ENCODE results near the gene ASB4. TPM values are rescaled to one million over a fixed set of nuclear protein-coding genes. Genes with fewer than 3 reads are reported as not detected.
A peak's percentile ranks its signal among the peaks of the same experiment; 100 is the strongest.

Gene ASB4
- total RNA-seq, 2 donors from 2014 or later, result not detected

DNA sequence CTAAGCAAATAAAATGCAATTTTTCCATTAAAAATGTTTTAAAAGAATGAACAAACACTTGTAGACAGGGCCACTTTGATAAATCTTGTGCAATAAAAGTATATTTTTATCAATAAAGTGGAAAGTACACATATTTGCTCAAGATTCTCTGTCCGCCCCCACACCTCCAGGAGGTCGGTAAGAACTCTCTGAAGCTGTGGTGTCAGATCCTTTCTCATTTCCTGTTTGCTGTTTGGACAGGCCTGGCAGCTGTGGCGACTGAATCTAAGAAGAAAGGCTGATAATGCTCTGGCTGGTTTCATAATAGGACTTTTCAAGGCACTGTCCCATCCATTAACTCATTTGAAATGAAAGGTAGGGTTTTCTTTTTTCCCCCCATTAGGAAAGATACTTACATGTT, 15.3 kb upstream of the ASB4 start:
- Mint-ChIP-seq H3K9me3 (no peaks in the 10 kb centered on the region), H3K27me3 (no peaks in the 10 kb centered on the region), H3K27ac (peak overlapping the region in 1 of 2 donors; percentile 55), H3K36me3 (no peaks in the 10 kb centered on the region), H3K4me3 (no peak overlapping the region), H3K4me1 (ENCODE audit: low read depth in 2 of 2) (peaks cover 6 to 12% of the 10 kb centered on the region in 2 donors)
- DNase-seq (ENCODE audit: low spot score) (no peak), ATAC-seq (peak; percentile 66 to 67)

DNA sequence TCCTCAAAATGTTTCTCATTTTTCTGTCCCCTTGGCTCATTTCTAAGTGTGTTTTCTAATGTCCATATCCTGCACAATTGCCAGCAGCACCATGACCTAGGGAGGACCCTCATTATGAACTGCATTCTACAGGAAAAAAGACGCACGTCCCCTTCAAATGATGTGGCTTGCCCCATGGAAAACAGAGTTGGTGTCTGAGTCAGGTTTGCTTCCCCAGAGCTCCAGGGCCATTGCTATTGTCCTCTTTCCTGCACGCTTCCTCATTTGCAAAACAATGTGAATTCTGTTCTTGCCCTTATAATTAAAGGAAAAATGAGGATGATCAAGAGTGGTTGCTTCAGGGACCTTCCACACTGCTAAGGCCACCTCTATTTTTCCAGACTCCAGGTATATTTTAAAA, 14.7 kb upstream of the ASB4 start:
- ATAC-seq (no peak), DNase-seq (ENCODE audit: low spot score) (no peak)
- peak overlapping the region in 1 of 2 donors; percentile 55 for H3K27ac Mint-ChIP-seq
- H3K9me3 Mint-ChIP-seq, result no peaks in the 10 kb centered on the region
- no peaks in the 10 kb centered on the region for H3K27me3 Mint-ChIP-seq
- no peak overlapping the region for H3K4me3 Mint-ChIP-seq
- peaks cover 6 to 12% of the 10 kb centered on the region in 2 donors for H3K4me1 Mint-ChIP-seq (ENCODE audit: low read depth in 2 of 2)
- no peaks in the 10 kb centered on the region for H3K36me3 Mint-ChIP-seq

DNA sequence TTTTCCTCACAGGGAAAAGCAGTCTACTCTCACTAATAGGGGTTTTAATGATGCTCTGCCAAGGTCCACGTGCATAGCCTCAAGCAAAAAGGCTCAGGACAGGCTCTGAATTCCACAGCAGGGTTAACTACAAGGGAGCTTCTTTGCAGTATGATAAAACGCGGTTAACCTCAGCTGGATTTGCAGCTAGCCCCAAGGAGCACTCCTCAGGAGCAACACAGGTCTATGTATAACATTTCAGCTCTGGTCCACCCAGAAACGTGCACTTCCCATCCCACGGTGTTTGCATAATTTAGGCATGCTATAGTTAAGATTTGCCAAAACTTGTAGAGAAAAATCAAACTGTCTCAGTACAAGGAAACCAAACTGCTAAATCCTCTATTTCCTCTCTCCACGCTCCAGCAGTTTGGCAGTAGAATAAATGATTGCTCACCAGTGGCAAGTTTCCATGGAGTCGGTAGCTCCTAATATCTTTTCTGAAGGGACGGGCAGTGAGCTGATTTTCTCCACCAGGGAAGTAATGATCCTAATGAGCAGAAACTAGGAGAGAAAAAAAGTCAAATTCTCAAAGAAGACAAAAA, 13.1 kb upstream of the ASB4 start:
- no peak overlapping the region for H3K27ac Mint-ChIP-seq
- H3K27me3 Mint-ChIP-seq, result no peaks in the 10 kb centered on the region
- peaks cover 15 to 23% of the 10 kb centered on the region in 2 donors for H3K4me1 Mint-ChIP-seq (ENCODE audit: low read depth in 2 of 2)
- H3K4me3 Mint-ChIP-seq, result no peak overlapping the region
- no peaks in the 10 kb centered on the region for H3K36me3 Mint-ChIP-seq
- no peak for ATAC-seq
- no peaks in the 10 kb centered on the region for H3K9me3 Mint-ChIP-seq
- no peak for DNase-seq (ENCODE audit: low spot score)

DNA sequence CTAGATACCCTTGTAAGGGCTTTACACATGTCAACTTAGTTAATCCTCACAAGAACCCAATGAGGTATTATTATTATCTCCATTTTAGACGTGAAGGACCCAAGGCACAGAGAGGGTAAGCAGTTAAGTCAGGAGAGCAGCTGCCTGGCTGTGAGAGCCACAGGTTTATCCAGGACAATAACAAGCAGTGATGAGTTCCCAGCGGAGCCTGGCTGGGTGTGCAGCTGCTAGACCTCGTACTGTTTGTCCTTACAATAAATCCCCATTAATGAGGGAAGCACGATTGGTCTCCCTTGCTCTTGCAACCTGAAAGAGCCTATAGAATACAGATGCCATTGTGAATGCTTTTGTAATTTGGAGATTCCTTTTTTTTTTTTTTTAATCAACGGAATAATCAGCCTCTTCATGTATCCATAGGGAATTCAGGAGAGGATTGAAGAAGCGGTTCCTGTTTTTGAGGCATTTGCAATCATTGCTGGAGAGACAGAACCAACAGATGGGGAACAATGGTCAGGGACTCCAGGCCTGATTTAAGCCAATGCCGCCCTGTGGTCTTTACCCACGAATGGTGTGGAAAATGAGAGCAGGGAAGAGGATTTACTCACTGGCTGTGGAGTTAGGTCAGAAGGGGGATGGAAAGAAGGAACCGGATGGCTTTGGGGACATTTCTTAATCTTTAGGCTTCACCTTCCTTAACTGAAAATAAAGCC, 12.3 kb upstream of the ASB4 start:
- H3K36me3 Mint-ChIP-seq, result no peaks in the 10 kb centered on the region
- DNase-seq (ENCODE audit: low spot score) (no peak), ATAC-seq (no peak)
- H3K27me3 Mint-ChIP-seq, result no peaks in the 10 kb centered on the region
- H3K4me1 Mint-ChIP-seq (ENCODE audit: low read depth in 2 of 2), result peaks cover 15 to 23% of the 10 kb centered on the region in 2 donors
- H3K9me3 Mint-ChIP-seq, result no peaks in the 10 kb centered on the region
- H3K4me3 Mint-ChIP-seq, result no peak overlapping the region
- no peak overlapping the region for H3K27ac Mint-ChIP-seq

DNA sequence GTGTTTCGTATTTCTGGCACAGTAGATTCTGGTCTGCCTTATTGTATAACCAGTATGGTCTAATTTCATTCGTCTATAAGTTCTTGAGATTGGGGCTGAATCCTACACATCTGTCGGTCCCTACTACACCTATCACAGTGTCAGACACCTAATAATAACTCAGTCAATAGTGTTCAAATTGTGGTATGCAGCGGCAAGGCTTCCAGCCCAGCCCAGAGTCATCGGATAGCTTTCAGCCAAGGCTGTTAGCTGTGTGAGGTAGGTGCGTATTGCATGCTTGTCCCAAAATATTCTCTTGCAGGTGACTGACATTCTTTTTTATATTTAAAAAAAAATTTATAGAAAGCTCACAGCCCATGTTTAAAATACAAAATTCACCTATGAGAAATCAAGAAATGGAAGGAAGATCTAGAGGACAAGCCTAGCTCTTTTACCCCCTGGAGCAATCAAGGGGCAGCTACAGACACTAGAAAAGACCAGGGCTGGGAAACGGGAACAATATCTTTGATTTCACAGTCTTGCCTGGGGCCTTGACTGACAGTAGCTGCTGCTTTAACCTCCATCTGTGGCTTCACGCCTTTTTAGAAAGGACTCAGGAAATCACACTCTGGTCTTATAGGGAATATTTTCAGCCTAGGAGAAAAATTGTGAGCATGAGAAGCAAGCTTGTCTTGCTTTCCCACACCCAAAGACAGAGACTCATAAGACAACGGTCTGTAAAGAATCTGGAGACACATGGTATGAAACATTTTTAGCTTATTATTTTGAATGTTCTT, 9.5 kb upstream of the ASB4 start:
- no peak for ATAC-seq
- peak overlapping the region; percentile 30 for H3K4me3 Mint-ChIP-seq
- H3K4me1 Mint-ChIP-seq (ENCODE audit: low read depth in 2 of 2), result peaks cover 12 to 21% of the 10 kb centered on the region in 2 donors
- H3K9me3 Mint-ChIP-seq, result no peaks in the 10 kb centered on the region
- H3K36me3 Mint-ChIP-seq, result no peaks in the 10 kb centered on the region
- H3K27me3 Mint-ChIP-seq, result no peaks in the 10 kb centered on the region
- H3K27ac Mint-ChIP-seq, result peak overlapping the region in 1 of 2 donors; percentile 84
- DNase-seq (ENCODE audit: low spot score), result no peak

DNA sequence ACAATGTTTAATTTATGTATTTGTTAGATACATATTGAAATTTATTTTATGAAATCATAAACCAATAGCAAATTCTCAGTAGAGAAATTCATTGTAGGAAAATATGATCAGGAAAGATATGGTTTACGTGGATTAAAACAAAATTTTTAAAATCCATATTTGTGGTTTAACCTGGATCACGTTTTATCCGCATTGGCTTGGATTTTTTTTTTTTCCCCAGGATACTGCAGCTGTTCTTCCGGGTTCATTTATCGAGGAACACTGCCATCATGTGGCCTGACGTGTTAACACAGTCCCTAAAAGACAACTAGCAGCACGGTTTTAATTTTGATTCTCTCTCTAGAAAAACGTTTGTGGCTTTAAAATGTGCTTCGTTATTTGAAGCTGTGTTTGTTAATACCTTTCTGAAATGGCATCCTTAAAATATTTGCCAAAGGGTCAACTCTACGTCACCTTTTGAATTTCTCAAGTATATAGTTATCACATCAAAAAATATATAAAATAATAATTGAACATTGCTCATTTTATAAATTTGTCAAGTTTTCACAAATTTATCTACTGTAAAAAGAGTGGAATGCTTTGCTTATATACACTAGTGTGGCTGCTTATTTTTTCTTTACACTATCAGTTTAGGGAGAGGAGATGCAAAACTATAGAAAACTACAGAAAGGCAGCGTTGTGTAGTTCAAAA, 8.7 kb upstream of the ASB4 start:
- peaks cover 12 to 17% of the 10 kb centered on the region in 2 donors for H3K4me1 Mint-ChIP-seq (ENCODE audit: low read depth in 2 of 2)
- H3K27me3 Mint-ChIP-seq, result no peaks in the 10 kb centered on the region
- ATAC-seq (peak; percentile 62 to 73), DNase-seq (ENCODE audit: low spot score) (peak; percentile 65)
- H3K36me3 Mint-ChIP-seq, result no peaks in the 10 kb centered on the region
- peak overlapping the region in 1 of 2 donors; percentile 84 for H3K27ac Mint-ChIP-seq
- H3K9me3 Mint-ChIP-seq, result no peaks in the 10 kb centered on the region
- H3K4me3 Mint-ChIP-seq, result no peak overlapping the region

DNA sequence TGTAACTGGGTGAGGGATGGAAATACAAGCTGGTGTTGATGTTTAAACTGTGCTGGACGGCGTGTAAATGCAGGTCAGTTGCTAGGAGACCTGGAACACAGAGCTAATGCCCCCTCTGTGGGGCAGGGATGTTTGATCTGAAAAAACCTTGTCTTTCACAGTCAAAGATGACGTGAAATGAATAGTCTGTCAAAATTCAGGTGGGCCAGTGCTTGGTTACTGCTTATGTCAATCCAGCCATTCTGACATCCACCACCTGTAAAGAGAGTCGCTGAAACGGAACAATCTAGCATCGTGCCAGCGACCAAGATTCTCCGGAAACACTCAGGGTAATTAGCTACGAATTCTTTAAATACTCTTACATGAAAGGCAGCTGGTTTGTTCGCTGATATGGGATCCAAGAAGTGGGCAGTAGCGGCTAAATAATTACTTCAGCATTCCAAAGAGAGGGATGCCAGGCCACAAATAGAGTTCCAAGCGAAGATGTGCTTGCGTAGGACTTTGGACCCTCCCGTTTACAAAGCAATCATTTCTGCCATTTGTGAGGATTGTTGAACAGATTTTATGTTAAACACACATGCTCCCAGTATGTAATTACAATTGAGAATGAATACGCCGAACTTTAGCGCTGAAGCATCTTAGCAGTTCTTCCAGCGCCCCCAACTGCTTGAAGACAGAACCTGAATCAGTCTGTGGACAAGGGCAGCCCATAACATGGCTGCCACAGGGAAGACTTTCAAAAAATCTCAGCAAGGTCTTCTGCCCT, 7.3 kb upstream of the ASB4 start:
- no peak overlapping the region for H3K4me3 Mint-ChIP-seq
- H3K36me3 Mint-ChIP-seq, result no peaks in the 10 kb centered on the region
- no peak for DNase-seq (ENCODE audit: low spot score)
- peaks cover 12 to 17% of the 10 kb centered on the region in 2 donors for H3K4me1 Mint-ChIP-seq (ENCODE audit: low read depth in 2 of 2)
- no peak for ATAC-seq
- H3K9me3 Mint-ChIP-seq, result no peaks in the 10 kb centered on the region
- H3K27ac Mint-ChIP-seq, result no peak overlapping the region
- peaks cover 0 to 5% of the 10 kb centered on the region in 2 donors for H3K27me3 Mint-ChIP-seq

DNA sequence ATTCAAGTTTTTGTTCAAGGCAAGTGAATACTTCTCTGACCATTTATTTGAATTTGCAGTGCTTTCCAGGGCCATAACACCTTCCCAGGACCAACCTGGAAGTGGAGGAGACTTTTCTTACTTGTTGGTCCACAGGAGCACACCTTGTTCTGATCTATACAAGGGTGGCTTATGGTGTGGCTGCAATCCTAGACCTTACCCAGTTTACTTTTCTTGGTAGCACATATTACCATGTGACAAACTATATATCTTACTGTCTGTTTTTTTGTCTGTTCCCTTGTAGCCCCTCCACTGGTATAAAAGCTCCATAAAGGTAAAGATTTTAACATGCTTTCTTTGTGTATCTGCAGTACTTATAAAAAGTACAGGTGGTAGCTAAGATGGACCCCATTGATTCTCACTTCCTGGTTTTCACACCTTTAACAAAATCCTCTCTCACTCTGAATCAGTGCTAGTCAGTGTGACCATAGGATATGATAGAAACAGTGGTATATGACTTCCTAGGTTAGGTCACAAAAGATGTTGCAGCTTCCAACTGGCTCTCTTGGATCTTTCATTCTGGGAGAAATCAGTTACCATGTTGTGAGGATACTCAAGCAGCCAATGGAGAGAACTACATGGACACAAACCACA, 5.6 kb upstream of the ASB4 start:
- Mint-ChIP-seq H3K36me3 (no peaks in the 10 kb centered on the region), H3K9me3 (no peaks in the 10 kb centered on the region), H3K27ac (peak overlapping the region in 1 of 2 donors; percentile 54), H3K4me3 (no peak overlapping the region), H3K27me3 (peaks cover 0 to 5% of the 10 kb centered on the region in 2 donors), H3K4me1 (ENCODE audit: low read depth in 2 of 2) (peaks cover 12 to 17% of the 10 kb centered on the region in 2 donors)
- peak in 1 of 2 donors; percentile 56 for ATAC-seq
- DNase-seq (ENCODE audit: low spot score), result no peak

DNA sequence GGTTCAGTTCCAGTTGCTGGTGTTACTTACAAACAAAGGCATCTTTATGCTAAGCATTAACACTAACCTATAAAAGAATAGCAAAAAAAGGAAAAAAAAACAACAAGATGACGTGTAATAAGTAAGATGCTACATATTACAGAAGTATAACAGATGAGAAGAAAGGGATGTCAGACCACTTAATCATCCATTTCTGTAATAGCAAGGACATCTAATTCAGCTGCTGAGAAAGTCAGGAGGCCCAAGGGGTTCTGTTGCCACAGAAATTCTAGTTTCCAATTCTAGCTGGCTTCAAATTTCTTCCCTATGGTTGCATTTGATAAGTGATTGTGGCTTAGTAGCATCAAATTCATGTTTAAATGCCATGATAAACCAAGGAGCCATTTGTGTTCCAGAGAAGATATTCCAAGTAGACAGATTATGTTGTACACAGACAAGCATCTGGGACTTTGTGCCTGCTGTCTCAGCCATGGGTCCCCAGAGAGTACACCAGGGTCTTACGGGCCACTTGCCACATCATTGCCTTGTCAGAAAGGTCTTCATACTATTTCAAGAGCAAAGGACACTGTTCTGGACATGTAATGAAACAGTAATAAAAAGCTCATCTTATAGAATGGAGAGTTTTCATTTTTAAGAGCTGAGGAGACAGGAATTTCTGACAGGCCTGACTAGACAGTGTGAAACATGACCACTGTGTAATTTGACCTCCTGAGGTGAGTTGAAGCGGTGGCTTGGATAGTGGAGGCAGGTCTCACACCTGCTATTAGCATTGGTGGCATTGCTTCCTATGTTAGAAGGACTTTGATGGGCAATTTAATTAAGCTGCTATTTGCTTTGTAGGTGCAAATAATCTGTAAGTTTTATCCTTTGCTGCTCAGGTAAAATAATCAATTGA, 4.2 kb upstream of the ASB4 start:
- H3K9me3 Mint-ChIP-seq, result no peaks in the 10 kb centered on the region
- H3K4me1 Mint-ChIP-seq (ENCODE audit: low read depth in 2 of 2), result peaks cover 9 to 14% of the 10 kb centered on the region in 2 donors
- no peaks in the 10 kb centered on the region for H3K36me3 Mint-ChIP-seq
- H3K4me3 Mint-ChIP-seq, result no peak overlapping the region
- DNase-seq (ENCODE audit: low spot score), result no peak
- no peak overlapping the region for H3K27ac Mint-ChIP-seq
- no peak for ATAC-seq
- peaks cover 0 to 9% of the 10 kb centered on the region in 2 donors for H3K27me3 Mint-ChIP-seq

DNA sequence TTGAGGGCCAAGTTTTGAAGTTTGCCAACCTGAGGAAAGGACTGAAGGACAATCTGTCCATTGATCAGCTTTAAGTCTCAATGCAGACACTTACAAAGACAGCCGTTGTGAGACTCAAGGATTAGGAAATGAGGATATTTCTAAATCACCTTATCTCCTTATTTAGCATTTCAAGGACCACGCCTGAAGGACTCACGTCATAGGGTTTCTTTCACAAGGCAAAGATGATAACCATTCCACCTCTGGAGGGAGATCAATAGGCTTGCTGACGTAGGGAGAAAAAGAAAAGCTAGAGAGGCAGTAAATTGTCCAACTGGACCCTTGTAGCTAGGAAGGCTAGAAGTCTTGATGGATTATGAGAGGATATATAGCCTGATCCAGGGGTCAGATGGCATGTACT, 3.3 kb upstream of the ASB4 start:
- no peaks in the 10 kb centered on the region for H3K36me3 Mint-ChIP-seq
- peaks cover 0 to 9% of the 10 kb centered on the region in 2 donors for H3K27me3 Mint-ChIP-seq
- ATAC-seq, result no peak
- peaks cover 4 to 6% of the 10 kb centered on the region in 2 donors for H3K4me1 Mint-ChIP-seq (ENCODE audit: low read depth in 2 of 2)
- no peak for DNase-seq (ENCODE audit: low spot score)
- H3K9me3 Mint-ChIP-seq, result no peaks in the 10 kb centered on the region
- no peak overlapping the region for H3K4me3 Mint-ChIP-seq
- H3K27ac Mint-ChIP-seq, result no peak overlapping the region

DNA sequence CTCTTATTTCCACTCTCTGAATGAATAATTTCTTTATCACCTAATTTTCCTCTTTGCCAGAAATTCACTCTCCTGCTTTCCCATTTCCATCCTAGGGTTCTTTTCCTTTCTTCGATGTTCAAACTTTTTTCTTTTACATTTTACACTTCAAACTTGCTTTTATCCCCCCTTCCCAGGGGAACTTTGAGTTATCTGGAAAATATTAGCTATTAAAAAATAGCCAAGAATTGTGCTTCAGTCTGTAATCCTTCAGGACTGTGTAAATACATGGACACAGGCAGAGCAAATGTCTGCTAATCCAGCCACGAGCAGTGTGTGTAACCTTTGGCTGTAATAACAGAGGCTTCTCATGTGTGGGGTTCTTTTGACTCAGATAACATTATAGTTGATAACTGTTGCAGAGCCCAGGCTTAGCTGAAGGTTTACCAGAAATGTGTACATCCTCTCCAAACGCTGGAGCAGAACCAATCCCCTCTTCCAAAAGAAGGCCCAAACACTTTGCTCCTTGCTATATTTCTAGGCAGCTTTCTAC, 4.6 kb downstream of the ASB4 start:
- Mint-ChIP-seq H3K36me3 (no peaks in the 10 kb centered on the region), H3K4me3 (no peak overlapping the region), H3K4me1 (ENCODE audit: low read depth in 2 of 2) (no peaks in the 10 kb centered on the region), H3K27ac (no peak overlapping the region), H3K9me3 (no peaks in the 10 kb centered on the region), H3K27me3 (peaks cover 4 to 5% of the 10 kb centered on the region in 2 donors)
- DNase-seq (ENCODE audit: low spot score), result no peak
- ATAC-seq, result no peak

DNA sequence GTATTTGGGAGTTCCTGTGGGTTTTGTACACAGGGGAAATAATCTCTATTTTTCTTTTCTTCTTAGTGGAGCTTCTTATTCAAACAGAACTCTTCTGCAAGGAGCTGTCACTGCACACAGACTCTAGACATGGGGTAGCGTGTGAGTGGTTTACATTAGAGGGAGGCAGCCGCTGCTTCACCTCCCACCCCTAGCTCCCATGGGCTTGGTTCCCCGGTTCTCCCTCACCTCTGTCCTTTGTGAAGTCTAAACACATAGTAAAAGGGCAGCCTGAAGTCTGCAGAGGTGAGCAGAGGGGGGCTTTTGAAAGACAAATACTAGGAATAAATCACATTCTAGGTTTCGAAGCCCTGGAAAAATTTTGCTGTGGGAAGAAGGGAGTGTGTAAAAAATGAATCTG, 5.5 kb downstream of the ASB4 start:
- H3K27ac Mint-ChIP-seq, result no peak overlapping the region
- no peaks in the 10 kb centered on the region for H3K9me3 Mint-ChIP-seq

More for the DNA sequence above, 5.5 kb downstream of the ASB4 start:
- no peak overlapping the region for H3K4me3 Mint-ChIP-seq
- H3K4me1 Mint-ChIP-seq (ENCODE audit: low read depth in 2 of 2), result no peaks in the 10 kb centered on the region
- no peaks in the 10 kb centered on the region for H3K36me3 Mint-ChIP-seq
- H3K27me3 Mint-ChIP-seq, result peaks cover 1 to 5% of the 10 kb centered on the region in 2 donors
- ATAC-seq, result no peak
- no peak for DNase-seq (ENCODE audit: low spot score)

Measured in natural killer cell treated with Interleukin-12 subunit alpha and Interleukin-12 subunit beta and Interleukin-15 and Interleukin-18, amount 100 ng/mL, for 72 hours (primary cell).